ENCODE results near the gene CAMTA1.

The CAMTA1 gene

DNA sequence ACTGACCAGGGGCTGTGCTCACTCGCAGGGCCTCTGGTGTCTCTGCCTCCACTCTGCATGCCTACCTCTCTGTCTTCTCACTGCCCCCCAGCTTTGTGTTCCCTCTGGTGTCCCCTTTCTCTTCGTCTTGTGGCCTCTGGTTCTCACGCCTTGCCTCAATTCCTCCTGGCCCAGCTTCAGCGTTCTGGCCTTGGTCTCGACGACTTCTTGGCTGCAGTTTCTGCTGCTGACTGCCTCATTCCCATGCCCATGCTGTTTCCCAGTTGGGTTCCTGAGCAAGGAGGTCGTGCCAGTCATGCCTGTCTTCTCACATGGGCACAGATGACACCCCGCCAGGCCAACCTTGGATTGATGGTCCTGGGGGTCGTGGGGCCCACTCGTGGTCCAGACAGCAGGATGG, 562.8 kb downstream of the CAMTA1 start:
- DNase-seq (ENCODE audit: low read depth in 2 of 3, low spot score in 1 of 3): no peak

DNA sequence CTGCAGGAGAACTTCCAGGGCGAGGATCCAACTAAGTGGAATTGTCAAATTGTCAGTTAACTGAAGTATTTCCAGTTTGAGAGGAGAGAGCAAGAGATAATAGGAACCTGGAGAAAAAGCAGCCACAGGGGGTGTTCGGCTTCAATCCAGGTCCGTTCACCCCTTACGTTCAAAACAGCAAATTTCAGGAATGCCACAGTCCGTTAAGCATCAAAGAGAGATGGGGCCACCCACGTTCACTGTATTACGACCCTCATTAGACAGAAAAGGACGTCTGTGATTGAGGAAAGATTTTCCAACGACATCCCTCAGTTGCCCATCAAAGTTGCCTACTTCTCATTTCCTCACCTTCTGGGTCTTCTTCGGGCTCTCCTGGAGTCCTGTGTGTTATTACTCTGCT, 563.3 kb downstream of the CAMTA1 start:
- DNase-seq (ENCODE audit: low read depth in 2 of 3, low spot score in 1 of 3): no peak

DNA sequence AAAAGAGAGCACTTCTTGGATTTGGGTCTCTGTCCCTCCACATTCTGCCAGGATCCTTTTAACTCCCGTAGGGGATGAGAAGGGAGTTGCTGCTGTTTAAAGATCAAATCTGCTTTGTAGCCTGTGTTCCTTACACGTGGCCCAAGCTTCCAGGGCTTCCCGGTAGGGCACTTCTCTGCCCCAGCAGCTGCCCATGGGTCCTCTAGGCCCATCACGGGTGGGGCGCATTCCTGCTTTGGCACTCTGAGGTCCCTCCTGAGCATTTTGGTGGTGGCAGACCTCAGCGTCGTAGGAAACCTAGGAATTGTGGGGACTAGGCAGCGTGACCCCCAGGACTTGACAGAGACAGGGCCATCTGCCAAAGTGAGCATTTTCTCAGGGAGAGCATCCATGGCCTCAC, 565.5 kb downstream of the CAMTA1 start:
- no peak for DNase-seq (ENCODE audit: low read depth in 2 of 3, low spot score in 1 of 3)

DNA sequence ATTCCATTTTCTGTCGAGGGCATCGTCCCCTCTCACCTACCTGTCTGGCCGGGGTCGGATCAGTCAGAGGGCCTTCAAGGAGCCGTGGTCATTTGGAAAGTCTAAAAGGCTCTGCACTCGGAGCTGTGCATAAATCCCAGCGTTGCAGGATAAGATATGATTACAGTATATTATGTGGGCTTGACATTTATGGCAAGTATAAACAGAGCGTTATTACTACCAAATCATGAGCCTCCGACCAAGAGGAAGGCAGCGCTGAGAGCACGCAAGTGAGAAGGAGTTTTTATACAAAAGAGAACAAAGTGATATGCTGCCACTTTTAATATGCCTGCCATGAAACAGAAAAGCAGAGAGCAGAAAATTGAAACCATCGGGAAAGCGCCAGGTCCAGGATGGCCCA, 566.4 kb downstream of the CAMTA1 start:
- DNase-seq (ENCODE audit: low read depth in 2 of 3, low spot score in 1 of 3): no peak

DNA sequence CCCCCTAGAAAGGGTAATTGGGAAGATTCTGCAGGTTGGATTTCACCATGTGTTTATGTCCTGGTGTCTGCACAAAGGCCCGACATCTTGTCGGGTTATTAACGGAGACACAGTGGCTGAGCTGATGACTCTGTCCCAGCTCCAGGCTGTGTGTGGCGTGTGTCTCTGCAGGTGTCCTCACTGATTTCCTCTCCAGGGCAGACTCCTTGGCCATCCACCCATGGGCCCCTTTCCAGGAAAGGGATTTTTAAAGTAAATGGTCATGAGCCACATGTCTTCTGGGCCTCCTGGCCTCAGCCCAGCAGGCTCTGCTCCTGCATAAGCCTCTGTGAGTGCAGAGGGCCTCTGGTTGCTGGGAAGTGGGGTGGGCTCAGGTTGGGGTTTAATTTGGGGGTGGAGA, 567.1 kb downstream of the CAMTA1 start:
- no peak for DNase-seq (ENCODE audit: low read depth in 2 of 3, low spot score in 1 of 3)

DNA sequence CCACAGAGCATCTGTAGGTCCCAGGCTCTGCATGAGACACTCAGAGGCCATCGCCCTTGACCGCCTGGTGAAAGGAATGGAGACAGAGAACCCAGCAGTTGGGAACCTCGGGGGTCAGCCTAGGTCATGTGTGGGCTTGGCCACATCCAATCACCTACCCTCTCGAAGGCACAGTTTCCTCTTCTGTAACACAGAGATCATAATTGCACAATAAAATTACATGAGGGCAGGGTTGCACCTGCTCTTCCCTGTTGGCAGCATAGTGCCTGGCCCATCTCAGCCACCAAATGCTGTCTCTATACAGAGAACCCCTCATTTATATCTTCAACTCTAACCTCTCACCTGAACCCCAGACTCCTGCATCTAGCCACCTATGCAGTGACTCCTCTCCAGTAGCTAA, 567.7 kb downstream of the CAMTA1 start:
- DNase-seq (ENCODE audit: low read depth in 2 of 3, low spot score in 1 of 3): no peak

DNA sequence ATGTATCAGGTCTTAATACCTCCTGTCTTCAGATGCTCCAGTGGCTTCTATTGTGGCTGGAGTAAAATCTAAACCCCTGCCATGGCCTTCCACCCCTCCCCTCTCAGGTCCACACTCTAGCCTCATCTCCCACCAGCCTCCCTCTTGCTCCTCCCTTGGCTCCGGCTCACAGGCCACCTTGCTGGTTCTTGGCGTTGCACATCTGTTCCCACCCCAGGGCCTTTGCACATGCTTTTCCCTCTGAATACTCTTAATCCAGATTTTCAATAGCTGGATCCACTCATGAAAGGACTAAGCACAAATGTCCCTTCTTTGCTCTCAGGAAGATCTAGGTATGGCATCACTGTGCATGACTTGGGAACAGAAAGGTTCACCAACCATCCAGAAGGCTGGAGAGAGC, 570.4 kb downstream of the CAMTA1 start:
- DNase-seq (ENCODE audit: low read depth in 2 of 3, low spot score in 1 of 3): no peak

DNA sequence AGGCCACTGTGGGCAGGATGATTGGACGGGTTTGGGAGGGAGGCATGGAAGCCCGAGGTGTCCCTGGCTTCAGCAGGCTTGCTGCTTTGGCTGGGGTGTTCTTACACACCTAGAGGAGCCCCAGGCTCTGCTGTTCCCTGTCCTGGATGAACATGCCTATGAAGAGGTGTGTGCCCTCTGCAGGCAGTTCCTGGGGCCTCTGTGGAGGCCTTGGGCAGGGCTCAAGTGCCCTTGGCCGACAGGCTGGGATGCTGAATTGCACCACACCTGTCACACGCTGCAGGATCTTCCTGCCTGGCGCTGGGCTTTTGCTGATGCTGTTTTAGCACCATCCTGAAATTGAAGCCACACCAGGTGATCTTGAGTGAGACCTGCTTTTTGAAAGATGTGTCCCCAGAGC, 570.8 kb downstream of the CAMTA1 start:
- no peak for DNase-seq (ENCODE audit: low read depth in 2 of 3, low spot score in 1 of 3)

DNA sequence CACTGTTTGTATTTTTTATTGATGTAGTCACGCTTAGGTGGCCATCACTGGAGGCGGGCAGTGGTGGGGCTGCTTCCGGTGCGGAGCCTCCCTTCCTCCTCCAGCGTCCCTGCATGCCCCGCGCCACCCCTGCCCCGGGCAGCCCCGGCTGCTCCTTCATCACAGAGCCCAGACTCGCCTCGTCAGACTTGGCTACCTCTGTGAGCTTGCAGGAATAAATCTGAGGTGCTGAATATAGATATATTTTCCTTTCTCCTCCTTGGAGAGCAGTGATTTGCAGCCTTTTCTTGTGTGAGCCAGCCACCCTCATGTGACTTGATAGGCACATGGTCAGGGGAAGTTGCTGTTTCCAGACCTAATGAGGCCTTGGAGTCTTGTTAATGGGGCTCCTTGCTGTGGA, 573.2 kb downstream of the CAMTA1 start:
- no peak for DNase-seq (ENCODE audit: low read depth in 2 of 3, low spot score in 1 of 3)

DNA sequence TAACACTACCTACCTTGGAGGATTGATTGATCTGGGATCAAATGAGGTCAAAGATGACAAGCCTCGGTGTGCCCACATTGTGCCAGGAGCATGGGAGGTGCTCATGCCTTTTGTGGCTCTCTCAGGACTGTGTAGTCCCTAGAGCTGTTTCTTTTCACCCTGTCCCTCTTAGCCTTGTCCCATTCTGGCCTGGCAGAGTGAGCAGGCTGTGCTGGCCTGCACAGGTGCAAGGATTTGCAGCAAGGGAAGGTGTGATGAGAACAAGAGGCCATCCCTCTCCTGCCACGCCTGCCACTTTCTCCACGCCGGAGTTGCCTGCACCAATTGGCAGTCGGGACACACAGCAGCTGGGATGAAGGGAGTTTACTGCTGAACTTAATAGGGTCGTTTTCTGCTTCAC, 575.3 kb downstream of the CAMTA1 start:
- no peak for DNase-seq (ENCODE audit: low read depth in 2 of 3, low spot score in 1 of 3)

DNA sequence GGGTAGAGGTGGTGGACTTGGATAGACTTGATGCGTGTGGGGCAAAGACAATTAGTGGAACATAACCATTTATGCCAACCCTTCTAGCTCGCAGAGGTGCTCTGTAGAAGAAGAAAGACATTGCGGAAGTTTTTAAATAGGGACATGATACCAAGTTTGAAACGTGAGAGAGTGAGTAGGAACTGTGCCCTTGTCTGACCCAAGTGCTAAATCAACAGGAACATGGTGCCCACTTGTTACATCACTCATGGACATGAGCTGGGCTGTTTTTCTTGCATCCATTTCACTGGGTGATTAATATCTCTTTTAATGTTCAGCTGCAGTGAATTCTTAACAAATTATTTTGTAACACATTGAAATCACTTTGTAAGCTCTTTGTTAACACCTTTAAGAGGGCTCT, 577.7 kb downstream of the CAMTA1 start:
- no peak for DNase-seq (ENCODE audit: low read depth in 2 of 3, low spot score in 1 of 3)

DNA sequence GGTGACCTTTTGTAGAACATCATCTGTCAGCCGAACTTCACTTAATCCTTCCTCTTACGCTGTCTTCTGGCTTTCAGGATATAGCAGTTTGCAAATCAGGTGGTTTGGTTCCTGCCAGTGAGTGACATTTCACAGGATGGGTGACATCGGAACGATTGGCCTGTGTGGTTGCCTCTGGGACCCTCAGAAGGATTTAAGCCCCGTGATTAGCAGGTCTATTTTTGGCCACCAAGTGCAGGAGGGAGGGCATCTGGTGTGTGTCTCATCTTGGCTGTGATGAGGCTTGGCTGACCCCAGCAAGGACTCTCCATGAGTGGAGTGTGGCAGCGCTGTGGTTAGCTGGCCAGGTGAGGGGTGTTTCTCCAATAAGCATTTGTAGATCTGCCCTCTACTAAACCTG, 578.2 kb downstream of the CAMTA1 start:
- no peak for DNase-seq (ENCODE audit: low read depth in 2 of 3, low spot score in 1 of 3)

DNA sequence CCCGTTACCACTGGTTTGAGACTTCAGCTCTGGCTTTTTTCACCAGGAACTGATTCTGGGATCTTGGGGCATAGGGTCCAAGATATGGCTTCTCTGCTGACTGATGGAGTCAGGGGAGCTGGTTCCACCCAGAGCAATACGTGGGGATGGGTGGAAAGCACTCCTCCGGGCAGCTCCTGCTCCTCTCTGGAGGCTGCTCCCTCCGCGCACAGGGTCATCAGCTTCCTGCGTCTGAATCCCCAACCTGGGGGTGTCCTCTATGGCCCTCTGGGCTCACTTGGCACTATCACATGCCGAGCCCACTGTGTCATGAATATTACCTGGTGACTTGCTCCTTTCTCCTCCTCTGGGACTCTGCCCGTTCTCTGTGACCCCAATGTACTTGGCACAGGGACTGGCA, 580.5 kb downstream of the CAMTA1 start:
- DNase-seq (ENCODE audit: low read depth in 2 of 3, low spot score in 1 of 3): no peak

DNA sequence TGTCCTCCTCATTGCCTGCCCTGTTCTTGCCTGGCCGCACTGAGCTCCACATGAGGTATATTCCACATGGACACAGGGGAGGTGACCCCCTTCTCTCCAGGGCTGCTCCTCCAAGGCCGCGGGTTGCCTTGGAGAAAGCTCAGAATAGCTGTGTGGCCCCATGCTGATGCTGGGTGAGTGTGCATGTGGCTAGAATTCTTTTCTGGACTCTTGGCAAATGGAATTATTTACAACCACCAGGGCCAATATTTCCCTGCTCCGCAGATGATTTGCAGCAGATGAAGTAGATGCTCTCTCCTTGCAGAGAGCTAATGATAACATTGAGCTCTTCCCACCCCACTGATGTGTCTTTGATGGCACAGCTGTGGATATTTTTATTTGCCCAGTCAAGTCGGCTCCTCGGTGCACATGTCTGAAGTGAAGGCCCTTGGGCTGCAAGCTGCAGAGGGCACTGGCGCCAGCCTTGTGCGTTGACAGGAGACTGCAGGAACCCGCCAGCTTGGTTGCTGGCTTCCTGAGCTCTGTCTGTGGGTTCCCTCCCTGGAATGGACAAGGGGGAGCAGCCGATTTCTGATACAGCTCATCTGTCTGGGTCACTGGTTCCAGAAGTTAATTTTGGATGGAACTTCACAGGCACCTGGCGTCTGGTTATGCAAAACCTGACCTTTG, 581.2 kb downstream of the CAMTA1 start:
- no peak for DNase-seq (ENCODE audit: low read depth in 2 of 3, low spot score in 1 of 3)

DNA sequence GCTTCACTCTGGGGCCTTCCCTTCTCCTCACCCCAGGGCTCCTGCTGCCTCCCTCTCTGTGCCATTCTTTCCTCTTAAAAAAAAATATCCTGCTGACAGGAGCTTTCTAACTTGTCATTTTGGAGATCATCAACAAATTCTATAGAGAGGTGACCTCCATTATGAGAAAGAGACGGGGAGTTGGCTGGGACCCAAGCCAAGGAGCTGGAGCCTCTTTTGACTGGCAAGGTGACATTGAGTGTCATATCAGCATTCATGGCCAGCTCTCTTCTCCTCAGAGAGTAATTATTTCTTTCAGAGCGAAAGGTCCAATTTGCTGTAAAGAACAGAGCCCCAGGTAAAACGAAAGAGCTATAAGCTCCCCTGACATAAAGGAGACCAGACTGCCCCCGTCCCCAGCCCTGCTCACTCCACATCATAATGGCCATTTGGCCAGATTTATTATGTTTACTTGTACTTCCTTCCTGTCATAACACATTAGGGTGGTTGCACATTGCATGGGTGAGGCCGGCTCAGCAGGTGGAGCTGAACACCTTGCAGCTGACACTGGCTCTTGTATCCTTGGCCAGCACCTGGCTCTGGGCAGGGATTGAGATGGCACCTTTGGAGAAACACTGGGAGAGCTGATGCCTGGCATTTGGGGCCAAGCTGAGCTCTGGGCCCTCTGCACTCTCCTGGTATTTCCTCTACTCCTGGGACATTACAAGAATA, 581.9 kb downstream of the CAMTA1 start:
- no peak for DNase-seq (ENCODE audit: low read depth in 2 of 3, low spot score in 1 of 3)

DNA sequence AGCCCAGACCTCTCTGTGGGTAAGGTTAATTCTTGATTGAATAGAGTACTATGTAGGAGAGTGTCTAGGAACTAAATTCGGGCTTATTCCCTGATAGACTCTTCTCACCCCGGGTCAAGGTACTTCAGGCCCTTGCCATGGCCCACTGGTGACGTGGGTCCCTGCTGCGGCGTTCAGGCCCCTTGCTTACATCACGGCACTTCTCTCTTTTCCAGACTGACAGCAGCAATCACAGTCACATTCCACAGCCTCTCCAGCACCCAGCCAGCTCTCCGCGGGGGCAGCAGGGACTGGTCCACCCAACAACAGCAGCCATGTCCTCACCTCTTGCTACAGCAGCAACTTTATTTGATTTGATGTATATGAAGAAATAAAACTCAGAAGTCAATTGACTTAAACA, 584.6 kb downstream of the CAMTA1 start:
- DNase-seq (ENCODE audit: low read depth in 2 of 3, low spot score in 1 of 3): no peak

DNA sequence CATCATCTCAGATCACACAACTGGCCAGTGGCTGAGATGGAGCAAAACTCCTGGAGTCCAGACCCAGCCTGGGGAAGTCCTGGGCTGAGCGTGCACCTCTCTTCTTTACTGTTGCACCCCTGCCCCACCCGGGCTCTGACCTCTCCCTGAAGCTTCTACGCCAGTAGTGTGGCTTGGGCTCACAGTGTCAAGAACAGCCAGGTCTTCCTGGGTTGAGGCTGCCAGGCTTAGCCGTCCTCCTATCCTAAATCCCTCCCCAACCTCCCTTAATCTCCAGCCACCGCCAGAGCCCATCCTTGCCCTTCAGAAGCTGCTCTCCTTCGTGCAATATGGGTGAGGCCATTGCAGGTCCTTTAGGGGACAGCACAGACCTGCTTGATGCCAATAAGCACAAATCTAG, 586.7 kb downstream of the CAMTA1 start:
- DNase-seq (ENCODE audit: low read depth in 2 of 3, low spot score in 1 of 3): no peak

DNA sequence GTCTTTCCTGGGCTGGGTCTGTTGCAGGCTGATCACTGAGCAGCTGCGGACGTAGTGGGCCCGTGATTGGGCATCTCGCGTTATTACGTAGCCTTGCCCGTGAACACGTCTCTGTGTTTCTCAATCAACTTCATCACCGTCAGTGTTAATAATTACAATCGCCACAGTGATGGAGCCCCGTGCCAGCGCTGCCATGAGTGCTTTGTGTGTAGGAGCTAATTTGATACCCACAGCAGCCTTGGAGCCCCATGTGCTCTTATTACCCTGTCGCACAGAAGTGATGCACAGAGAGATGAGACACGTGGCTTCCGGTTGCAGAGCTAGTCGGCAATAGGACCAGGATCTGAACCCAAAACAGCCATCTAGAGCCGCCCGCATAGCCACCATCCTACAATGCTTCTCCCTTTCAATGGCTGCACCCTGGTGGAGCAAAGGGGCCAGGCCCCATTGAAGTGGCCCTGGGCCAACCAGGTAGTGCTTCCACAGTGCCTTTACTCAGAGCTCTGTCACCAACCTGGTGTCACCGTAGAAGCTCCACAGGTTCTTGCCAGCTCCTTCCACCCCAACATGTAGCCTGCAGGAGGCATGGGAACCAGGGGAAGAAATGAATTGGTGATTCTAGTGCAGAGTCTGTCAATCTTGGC, 587.3 kb downstream of the CAMTA1 start:
- no peak for DNase-seq (ENCODE audit: low read depth in 2 of 3, low spot score in 1 of 3)

DNA sequence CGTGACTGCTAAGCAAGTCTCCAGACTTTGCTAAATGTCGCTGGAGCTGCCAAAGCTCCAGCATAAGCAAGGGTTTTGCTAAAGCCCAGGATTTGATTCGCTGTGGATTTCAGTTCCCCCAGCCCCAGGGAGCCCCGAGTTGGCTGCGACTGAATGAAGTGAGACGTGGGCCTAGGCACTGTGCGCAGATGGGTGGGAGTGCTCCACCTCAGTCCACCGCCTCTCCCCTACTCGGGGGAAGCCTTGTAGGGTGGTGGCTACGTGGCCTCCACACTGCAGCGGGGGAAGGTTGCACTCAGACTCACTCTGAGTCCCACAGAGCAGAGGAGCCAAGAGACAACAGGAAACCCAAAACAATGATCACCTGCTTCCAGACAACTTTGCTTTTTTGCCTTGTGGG, 588.0 kb downstream of the CAMTA1 start:
- DNase-seq (ENCODE audit: low read depth in 2 of 3, low spot score in 1 of 3): no peak

DNA sequence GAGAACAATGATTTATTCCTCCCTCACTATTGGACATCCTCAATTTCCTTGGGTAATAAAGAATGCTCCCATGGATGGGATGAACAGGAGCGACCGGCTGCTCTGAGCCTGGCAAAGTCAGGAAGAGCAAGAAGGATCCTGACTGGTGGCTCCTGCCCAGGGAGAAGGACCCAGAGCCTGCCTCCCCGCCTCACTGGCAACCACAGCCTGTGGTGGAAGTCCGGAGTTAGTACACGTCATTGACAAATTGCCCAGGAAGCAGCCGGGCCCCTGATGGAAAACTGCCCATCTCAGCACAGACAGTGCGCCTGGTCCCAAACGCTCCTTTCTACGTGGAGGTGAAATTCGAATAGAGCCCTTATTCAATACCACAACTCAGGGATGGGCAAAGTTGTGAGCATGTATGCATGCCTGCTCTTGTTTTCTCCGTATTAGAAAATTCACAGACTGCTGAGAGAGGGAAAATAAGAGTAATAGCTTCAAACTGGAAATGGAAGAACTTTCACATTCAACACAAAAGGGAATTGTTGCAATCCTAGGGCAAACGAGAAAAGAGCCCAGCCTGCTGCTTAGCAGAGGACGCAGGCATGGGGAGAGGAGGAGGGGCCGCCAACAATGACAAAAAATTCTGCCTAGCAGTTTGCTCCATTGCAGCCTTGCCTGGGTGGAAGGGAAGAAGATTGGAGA, 588.8 kb downstream of the CAMTA1 start:
- no peak for DNase-seq (ENCODE audit: low read depth in 2 of 3, low spot score in 1 of 3)

DNA sequence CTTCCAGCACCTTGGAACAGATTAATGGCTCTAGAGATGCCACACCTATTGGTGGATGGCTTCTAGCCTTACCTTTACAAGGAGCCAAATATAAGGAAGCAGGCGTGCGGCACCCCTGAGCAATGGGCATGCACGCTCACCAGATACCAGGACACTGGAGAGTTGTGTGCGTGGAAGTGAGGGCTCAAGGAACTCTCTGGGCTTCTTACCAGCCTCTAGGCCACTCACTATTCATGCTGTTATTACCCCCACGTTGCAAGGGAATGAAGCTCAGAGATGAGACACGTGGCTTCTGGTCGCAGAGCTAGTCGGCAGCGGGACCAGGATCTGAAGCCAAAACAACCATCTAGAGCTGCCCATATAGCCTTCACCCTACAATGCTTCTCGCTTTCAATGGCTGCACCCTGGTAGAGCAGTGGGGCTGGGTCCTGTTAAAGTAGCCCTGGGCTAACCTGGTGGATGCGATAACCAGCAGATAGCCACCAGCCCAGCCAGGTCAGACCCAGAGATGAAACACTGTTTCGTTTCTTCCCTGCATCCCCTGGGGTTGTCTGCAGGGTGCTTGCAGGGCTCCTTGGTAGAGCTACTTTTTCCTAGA, 589.4 kb downstream of the CAMTA1 start:
- DNase-seq (ENCODE audit: low read depth in 2 of 3, low spot score in 1 of 3): no peak

DNA sequence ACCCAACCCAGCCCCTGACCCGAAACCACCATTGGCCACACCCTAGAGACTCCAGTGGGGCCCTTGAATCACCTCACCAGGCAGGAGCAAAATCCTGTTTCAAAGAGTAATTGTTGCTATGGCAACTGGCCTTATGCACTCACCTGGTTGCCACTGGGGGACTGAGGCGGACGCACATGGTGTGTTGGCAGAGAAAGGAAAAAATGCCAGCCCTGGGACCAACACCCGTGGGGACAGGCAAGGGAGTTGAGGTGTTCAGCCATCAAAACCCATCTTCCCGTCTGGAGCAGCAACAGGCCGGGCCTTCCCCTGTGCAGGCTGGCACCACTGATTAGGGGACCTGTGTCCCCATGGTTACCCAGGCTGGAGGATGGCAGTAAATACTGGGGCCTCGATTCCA, 590.1 kb downstream of the CAMTA1 start:
- no peak for DNase-seq (ENCODE audit: low read depth in 2 of 3, low spot score in 1 of 3)

Data from stimulated activated CD4-positive, alpha-beta T cell treated with anti-CD3 and anti-CD28 coated beads, Interleukin-12 subunit alpha, Interleukin-12 subunit beta, amount 100 ng/mL, for 48 hours (primary cell).